Neural progenitor cell (in vitro differentiated cells): Measurements from ENCODE around the gene HIRA. TPM values are rescaled to one million over a fixed set of nuclear protein-coding genes. Genes with fewer than 3 reads are reported as not detected.

ENCODE experiments used
- DNase-seq: peaks from one replicate; pipeline ENCODE4 v3.0.0-alpha.2; 2016; ENCODE audit warnings: low spot score
- H2AFZ ChIP-seq: fragments of 200-600 bp; sonication (generic); replicated peaks from 2 replicates; pipeline ENCODE4 v1.6.1; 2016; ENCODE audit warnings: antibody characterized with exemption
- H3F3A ChIP-seq: fragments of 200-600 bp; sonication (generic); 2 replicates; pipeline ENCODE4 v1.6.1; 2016; ENCODE audit warnings: antibody characterized with exemption, low read depth
- H3K27ac ChIP-seq: fragments of 200-600 bp; sonication (generic); 2 replicates; pipeline ENCODE4 v1.5.1; 2016; ENCODE audit warnings: mild to moderate bottlenecking
- H3K27me3 ChIP-seq: fragments of 200-600 bp; sonication (generic); 2 replicates; pipeline ENCODE4 v1.6.1; 2016; ENCODE audit warnings: mild to moderate bottlenecking, moderate library complexity
- H3K36me3 ChIP-seq: fragments of 200-600 bp; sonication (generic); 2 replicates; pipeline ENCODE4 v1.5.1; 2016
- H3K4me1 ChIP-seq: fragments of 200-600 bp; sonication (generic); 2 replicates; pipeline ENCODE4 v1.6.1; 2016; ENCODE audit warnings: mixed run types
- H3K4me2 ChIP-seq: fragments of 200-600 bp; sonication (generic); 2 replicates; pipeline ENCODE4 v1.6.1; 2016
- H3K4me3 ChIP-seq: fragments of 200-600 bp; sonication (generic); 2 replicates; pipeline ENCODE4 v1.5.1; 2016
- H3K79me2 ChIP-seq: fragments of 200-600 bp; sonication (generic); 2 replicates; pipeline ENCODE4 v1.6.1; 2016; ENCODE audit warnings: low read depth
- H3K9ac ChIP-seq: fragments of 200-600 bp; sonication (generic); 2 replicates; pipeline ENCODE4 v1.6.1; 2016
- H3K9me3 ChIP-seq: fragments of 200-600 bp; sonication (generic); 2 replicates; pipeline ENCODE4 v1.5.1; 2016; ENCODE audit warnings: low read depth
- H4K20me1 ChIP-seq: fragments of 200-600 bp; sonication (generic); 2 replicates; pipeline ENCODE4 v1.6.1; 2016; ENCODE audit warnings: low read depth
- H3K27ac Mint-ChIP-seq: 3 replicates; pipeline ENCODE4 v1.8.0; 2021; ENCODE audit warnings: mixed read lengths
- H3K27me3 Mint-ChIP-seq: 2 replicates; pipeline ENCODE4 v1.8.0; 2022; ENCODE audit warnings: low read depth, mild to moderate bottlenecking, inconsistent platforms, moderate library complexity, mixed read lengths; ENCODE audit not compliant: insufficient read depth
- H3K36me3 Mint-ChIP-seq: 3 replicates; pipeline ENCODE4 v1.8.0; 2021; ENCODE audit warnings: mixed read lengths
- H3K4me1 Mint-ChIP-seq: 3 replicates; pipeline ENCODE4 v1.8.0; 2021; ENCODE audit warnings: mixed read lengths
- H3K4me3 Mint-ChIP-seq: 3 replicates; pipeline ENCODE4 v1.8.0; 2021; ENCODE audit warnings: mild to moderate bottlenecking, moderate library complexity, mixed read lengths
- H3K9me3 Mint-ChIP-seq: 3 replicates; pipeline ENCODE4 v1.8.0; 2020; ENCODE audit warnings: mixed read lengths
- EZH2 ChIP-seq: fragments of 200-600 bp; sonication (generic); IDR thresholded peaks from 2 replicates; pipeline ENCODE4 v1.6.1; 2017; ENCODE audit warnings: antibody characterized with exemption, mild to moderate bottlenecking, moderate library complexity
- EZH2phosphoT487 ChIP-seq: fragments of 200-600 bp; sonication (generic); IDR thresholded peaks from 2 replicates; pipeline ENCODE4 v1.6.1; 2017; ENCODE audit warnings: antibody characterized with exemption
- total RNA-seq: library from RNA; depleted of rRNA; stranded (reverse); fragments of >200 nt; gene quantifications from 2 replicates; pipeline ENCODE4 v1.2.3, GENCODE V29; 2015; ENCODE audit warnings: low replicate concordance
- TF ChIP-seq, protein P1 (sequence below): fragments of 200-600 bp; sonication (generic); IDR thresholded peaks from 2 replicates; pipeline ENCODE4 v1.5.1; 2017; ENCODE audit warnings: antibody characterized with exemption, mild to moderate bottlenecking

The HIRA gene
- total RNA-seq, 1 donor from 2014 or later: 18.9 TPM

GRCh38 chr22:19479355-19480172 lies 48.0 kb upstream of the HIRA start, which contains the start of gene CDC45:
CDC45 (plus strand) TSS chr22:19479920; CDS start chr22:19479969, 49 bp downstream.
- Histone ChIP-seq H3K9ac (peak within 1 kb of the TSS; percentile 94), H3K9me3 (no peaks in the 10 kb centered on the region), H3K79me2 (peaks cover 57% of the 10 kb centered on the region), H4K20me1 (peaks cover 36% of the 10 kb centered on the region), H3K4me1 (peaks cover 17% of the 10 kb centered on the region), H2AFZ (peak within 1 kb of the TSS; percentile 100), H3K4me3 (peak within 1 kb of the TSS; percentile 77), H3K4me2 (peak within 1 kb of the TSS; percentile 91), H3K27me3 (no peaks in the 10 kb centered on the region), H3K36me3 (no peaks in the 10 kb centered on the region), H3K27ac (peak within 1 kb of the TSS; percentile 98), H3F3A (no peaks in the 10 kb centered on the region)
- H3K27me3 Mint-ChIP-seq: peaks cover 4% of the 10 kb centered on the region
- peaks cover 8% of the 10 kb centered on the region for H3K36me3 Mint-ChIP-seq
- DNase-seq: peak; percentile 98
- TF ChIP-seq, protein P1, sequence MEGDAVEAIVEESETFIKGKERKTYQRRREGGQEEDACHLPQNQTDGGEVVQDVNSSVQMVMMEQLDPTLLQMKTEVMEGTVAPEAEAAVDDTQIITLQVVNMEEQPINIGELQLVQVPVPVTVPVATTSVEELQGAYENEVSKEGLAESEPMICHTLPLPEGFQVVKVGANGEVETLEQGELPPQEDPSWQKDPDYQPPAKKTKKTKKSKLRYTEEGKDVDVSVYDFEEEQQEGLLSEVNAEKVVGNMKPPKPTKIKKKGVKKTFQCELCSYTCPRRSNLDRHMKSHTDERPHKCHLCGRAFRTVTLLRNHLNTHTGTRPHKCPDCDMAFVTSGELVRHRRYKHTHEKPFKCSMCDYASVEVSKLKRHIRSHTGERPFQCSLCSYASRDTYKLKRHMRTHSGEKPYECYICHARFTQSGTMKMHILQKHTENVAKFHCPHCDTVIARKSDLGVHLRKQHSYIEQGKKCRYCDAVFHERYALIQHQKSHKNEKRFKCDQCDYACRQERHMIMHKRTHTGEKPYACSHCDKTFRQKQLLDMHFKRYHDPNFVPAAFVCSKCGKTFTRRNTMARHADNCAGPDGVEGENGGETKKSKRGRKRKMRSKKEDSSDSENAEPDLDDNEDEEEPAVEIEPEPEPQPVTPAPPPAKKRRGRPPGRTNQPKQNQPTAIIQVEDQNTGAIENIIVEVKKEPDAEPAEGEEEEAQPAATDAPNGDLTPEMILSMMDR: no peak
- TF ChIP-seq EZH2 (no peak), EZH2phosphoT487 (no peak)
- H3K27ac Mint-ChIP-seq: peak within 1 kb of the TSS; percentile 100
- peaks cover 25% of the 10 kb centered on the region for H3K4me1 Mint-ChIP-seq
- H3K4me3 Mint-ChIP-seq: peak within 1 kb of the TSS; percentile 99
- no peaks in the 10 kb centered on the region for H3K9me3 Mint-ChIP-seq

- peak within 1 kb of the TSS; percentile 98 for H3K27ac ChIP-seq
Measured at GRCh38 chr22:19478901-19479354, 47.4 kb upstream of the HIRA start, which contains the start of gene UFD1. UFD1 (minus strand) TSS chr22:19479193; CDS start chr22:19479085, 108 bp downstream.

GRCh38 chr22:19478045-19478900 lies 46.7 kb upstream of the HIRA start:
- no peaks in the 10 kb centered on the region for H3K9me3 ChIP-seq
- peaks cover 44% of the 10 kb centered on the region for H4K20me1 ChIP-seq
- DNase-seq: no peak
- Mint-ChIP-seq H3K4me1 (peaks cover 25% of the 10 kb centered on the region), H3K9me3 (no peaks in the 10 kb centered on the region), H3K27me3 (peaks cover 4% of the 10 kb centered on the region), H3K36me3 (peaks cover 8% of the 10 kb centered on the region), H3K27ac (no peak overlapping the region), H3K4me3 (peak overlapping the region; percentile 99)
- no peaks in the 10 kb centered on the region for H3K36me3 ChIP-seq
- H3K27ac ChIP-seq: no peak overlapping the region
- peak overlapping the region; percentile 77 for H3K4me3 ChIP-seq
- H3K4me1 ChIP-seq: peaks cover 17% of the 10 kb centered on the region
- TF ChIP-seq, protein P1: no peak
- TF ChIP-seq EZH2phosphoT487 (peak; percentile 12), EZH2 (no peak)
- peak overlapping the region; percentile 100 for H2AFZ ChIP-seq
- H3F3A ChIP-seq: no peaks in the 10 kb centered on the region
- peak overlapping the region; percentile 94 for H3K9ac ChIP-seq
- no peaks in the 10 kb centered on the region for H3K27me3 ChIP-seq
- H3K79me2 ChIP-seq: peaks cover 58% of the 10 kb centered on the region
- peak overlapping the region; percentile 78 for H3K4me2 ChIP-seq

More at GRCh38 chr22:19478901-19479354, 47.4 kb upstream of the HIRA start, which contains the start of gene UFD1:
- H3K27me3 Mint-ChIP-seq: peaks cover 4% of the 10 kb centered on the region
- peak within 1 kb of the TSS; percentile 91 for H3K4me2 ChIP-seq
- H3F3A ChIP-seq: no peaks in the 10 kb centered on the region
- H3K9ac ChIP-seq: peak within 1 kb of the TSS; percentile 94
- H3K9me3 ChIP-seq: no peaks in the 10 kb centered on the region
- H3K4me1 ChIP-seq: peaks cover 17% of the 10 kb centered on the region
- H3K79me2 ChIP-seq: peaks cover 58% of the 10 kb centered on the region
- peaks cover 9% of the 10 kb centered on the region for H3K36me3 Mint-ChIP-seq
- no peaks in the 10 kb centered on the region for H3K36me3 ChIP-seq
- peak within 1 kb of the TSS; percentile 100 for H2AFZ ChIP-seq
- no peak for TF ChIP-seq EZH2phosphoT487
- TF ChIP-seq EZH2: no peak
- TF ChIP-seq, protein P1: no peak
- peak within 1 kb of the TSS; percentile 99 for H3K4me3 Mint-ChIP-seq
- H3K4me1 Mint-ChIP-seq: peaks cover 25% of the 10 kb centered on the region
- H4K20me1 ChIP-seq: peaks cover 39% of the 10 kb centered on the region
- H3K9me3 Mint-ChIP-seq: no peaks in the 10 kb centered on the region
- peak within 1 kb of the TSS; percentile 77 for H3K4me3 ChIP-seq
- H3K27ac Mint-ChIP-seq: peak within 1 kb of the TSS; percentile 100
- peak; percentile 95 for DNase-seq
- no peaks in the 10 kb centered on the region for H3K27me3 ChIP-seq
